ENCODE data around the gene TMEM259.
"Not testable (repeated sequence)": the region's sequence is repeated elsewhere in the genome, so short reads cannot be mapped to it uniquely, and the experiment has no call there.

Gene TMEM259

GRCh38 chr19:1040476-1041271 lies 19.8 kb upstream of the TMEM259 start:
- peak; percentile 87 to 89 for DNase-seq (ENCODE audit: low read depth in 2 of 2)

DNA sequence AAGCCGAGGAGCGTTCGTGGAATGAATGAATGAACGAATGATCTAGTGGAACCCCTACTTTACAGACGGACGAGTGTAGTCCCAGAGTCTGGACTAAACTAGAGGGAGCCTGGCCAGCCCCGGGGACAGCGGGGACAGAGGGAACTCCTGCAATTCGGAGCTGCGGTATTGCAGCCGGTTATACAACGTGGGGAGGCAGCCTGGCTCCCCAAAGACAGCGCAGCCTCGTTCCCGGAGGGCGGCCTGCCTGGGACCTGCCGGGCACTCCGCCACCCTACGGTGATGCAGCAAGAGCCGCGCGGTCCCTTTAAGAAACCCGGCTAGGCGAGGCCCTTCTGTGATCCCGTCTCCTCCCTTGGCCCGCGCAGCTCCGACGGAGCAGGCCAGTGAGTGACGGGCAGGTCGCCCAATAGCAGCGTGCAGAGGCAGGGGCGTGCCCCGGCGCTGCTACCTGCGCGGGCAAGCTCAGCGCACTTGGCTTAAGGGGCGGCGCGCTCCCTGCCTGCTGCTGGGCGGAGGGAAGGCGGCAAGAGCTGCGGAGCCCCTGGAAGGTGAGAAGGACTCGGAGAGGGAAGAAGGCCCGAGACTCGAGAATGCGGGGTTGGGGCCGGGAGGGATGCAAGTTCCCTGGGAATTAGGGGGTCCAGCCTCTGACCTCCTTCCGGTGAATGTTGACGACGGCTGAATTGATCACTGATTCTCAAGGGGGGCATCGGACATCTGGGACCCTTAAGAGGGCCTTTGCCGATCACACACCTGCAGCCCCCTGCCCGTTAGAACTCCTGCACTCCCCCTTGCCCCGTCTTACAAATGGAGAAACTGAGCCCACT lies 18.9 kb upstream of the TMEM259 start, which contains the start of gene ABCA7:
TSS of gene ABCA7 (plus strand) at position 462 of the 830 bp plus-strand sequence. CDS start 1,255 bp downstream, outside the sequence.
- DNase-seq (ENCODE audit: low read depth in 2 of 2) = peak; percentile 99 to 100

DNA sequence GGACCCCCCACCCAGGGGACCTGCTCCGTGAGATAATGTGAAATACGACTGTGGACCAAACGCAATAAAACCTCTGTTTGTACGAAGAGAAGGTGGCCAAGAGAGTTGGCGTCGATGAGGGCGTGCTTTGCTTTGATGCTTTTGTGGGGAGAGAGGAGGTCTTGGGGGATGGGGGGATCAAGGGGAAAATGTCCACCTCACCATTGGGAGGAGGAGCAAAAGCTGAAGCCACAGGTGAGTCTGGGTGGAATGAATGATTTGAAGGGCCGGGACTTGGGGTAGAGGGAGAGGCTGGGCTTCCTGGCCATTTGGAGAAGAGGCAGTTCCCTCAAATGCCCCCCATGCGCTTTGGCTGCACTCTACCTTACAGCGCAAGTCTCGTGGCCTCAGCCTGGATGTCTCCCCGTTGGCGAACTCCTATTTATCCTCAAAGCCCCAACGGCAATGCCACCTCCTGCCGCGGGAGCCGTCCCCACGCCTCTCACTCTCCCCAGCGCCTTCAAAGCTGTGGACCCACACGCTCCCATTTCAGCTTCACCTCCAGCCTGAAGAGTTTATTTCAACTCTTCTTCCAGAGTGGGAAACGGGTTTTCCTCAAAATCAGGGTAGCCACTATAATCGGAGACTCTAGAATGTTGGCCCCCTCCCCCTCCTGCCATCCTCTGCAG lies 18.2 kb upstream of the TMEM259 start:
- no peak for DNase-seq (ENCODE audit: low read depth in 2 of 2)

- no peak for DNase-seq (ENCODE audit: low read depth in 2 of 2)
These were observed 16.7 kb upstream of the TMEM259 start for GRCh38 chr19:1037621-1038064.

- DNase-seq (ENCODE audit: low read depth in 2 of 2) = no peak
These were observed 15.2 kb upstream of the TMEM259 start for GRCh38 chr19:1035998-1036621.

GRCh38 chr19:1032264-1032867 lies 11.4 kb upstream of the TMEM259 start:
- DNase-seq (ENCODE audit: low read depth in 2 of 2) = no peak

DNA sequence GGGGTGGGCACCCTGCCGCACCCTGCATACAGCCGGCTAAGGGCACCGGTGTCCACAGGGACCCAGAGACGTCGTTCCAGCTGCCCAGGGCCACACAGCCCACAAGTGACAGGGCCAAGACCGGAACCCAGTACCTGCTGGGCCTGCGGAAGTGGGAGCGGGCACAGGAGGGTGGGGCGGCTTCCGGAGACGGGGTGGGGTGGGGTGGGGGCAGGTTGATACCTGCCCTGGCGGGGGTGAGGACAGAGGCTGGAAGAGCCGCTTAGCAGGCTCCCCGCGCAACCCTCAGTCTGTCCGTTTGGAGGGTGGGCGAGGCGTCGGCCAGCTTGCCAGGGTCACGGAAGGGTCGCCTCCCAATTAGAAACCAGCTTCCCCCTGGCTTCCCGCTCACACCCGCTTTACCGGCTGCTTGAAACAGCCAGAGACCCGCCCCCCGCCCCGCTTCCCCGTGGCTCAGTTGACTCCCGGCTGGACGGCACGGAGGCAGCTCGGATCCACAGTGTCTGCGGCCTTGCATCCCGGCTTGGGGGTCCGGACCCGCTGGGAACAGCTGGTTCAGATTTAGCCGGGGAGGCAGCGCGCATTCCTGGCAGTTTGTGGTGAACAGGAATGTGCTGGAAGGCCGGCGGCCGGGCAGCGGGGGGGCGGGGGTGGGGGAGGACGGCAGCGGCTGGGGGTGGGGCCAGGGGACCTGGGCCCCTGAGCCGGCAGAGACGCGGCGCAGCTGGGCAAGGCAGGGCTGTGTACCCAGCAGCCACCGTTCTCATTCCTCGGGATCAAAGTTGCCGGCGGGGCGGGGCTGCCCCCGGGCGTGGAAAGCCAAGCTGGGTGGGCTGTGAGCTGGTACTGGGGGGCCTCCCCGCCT lies 7.4 kb upstream of the TMEM259 start:
- DNase-seq (ENCODE audit: low read depth in 2 of 2) = peak in 1 of 2 donors; percentile 27

- DNase-seq (ENCODE audit: low read depth in 2 of 2) = no peak
These were observed 6.7 kb upstream of the TMEM259 start for GRCh38 chr19:1027650-1028061.

DNA sequence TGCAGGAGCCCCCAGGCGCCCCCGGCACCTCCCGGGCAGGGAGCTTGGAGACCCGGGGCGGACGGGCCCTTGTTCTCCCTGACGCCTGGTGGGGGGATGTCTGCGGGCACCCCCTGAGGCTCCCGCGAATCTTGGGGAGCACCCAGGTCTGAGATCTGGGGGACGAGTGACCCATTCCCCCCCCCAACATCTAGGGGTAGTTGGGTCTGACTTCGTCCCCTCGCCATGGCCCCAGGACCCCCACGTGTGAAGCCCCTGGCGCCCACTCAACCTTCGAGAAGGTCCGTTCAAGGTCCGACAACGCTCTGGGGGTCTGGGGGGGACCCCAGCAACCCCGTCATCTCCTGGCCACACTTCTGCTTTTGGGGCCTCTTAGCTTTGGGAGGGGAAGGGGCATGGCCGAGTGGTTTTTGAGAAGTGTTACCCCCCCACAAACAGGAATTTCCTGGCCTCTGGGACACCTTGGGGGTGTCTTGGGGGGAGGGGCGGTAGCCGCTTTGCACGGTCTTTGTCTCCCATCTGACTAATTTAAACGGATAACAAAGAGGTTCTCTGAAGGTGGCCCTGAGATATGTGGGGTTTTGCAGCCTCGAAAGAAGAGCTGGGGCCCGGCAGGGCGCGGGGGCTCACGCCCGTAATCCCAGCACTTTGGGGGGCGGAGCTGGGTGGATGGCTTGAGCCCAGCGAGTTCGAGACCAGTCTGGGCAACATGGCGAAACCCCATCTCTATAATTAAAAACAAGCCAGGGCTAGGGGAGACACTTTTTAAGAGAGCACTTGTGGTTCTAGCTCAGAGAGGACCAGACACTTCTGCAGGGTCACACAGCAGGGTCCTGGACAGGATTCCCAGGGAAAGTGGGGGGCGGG lies 6.1 kb upstream of the TMEM259 start:
- DNase-seq (ENCODE audit: low read depth in 2 of 2) = peak in 1 of 2 donors; percentile 25

DNA sequence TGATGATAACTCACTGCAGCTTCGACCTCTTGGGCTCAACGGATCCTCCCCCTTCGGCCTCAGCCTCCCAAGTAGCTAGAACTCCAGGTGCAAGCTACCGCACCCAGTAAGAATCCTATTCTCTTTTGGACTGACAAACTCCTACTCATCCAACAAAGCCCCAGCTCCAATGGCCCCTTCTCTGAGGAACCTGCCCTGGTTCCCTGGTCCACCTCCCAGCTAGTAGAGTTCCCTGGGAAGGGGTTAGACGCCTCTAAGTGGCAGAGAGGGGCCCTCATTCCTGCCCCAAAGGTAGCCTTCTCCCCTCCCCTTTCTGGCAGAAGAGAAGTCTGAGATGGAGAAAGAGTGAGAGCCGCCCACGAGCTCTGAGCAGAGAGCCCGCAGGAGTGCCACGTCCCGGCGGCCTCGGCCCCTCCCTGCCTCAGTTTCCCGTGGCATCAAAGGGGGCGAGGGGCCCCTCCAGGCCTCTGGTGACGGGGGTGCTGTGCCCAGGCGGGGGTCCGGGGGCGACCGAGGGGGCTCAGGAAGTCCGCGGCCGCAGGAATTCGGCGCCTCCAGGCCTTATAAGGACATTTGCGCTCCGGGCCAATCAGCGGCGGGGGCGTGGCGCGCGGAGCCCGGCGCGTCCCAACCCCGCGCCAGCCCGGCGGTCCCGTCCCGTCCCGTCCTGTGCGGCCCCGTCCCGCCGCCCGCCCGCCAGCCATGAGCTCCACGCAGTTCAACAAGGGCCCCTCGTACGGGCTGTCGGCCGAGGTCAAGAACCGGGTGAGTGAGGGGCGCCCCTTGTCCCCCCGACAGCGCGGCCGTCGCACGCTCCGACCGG lies 5.2 kb upstream of the TMEM259 start, which contains the start of gene CNN2:
TSS of gene CNN2 (plus strand) at position 649 of the 823 bp plus-strand sequence. CDS start at position 703, 54 bp downstream.
- peak; percentile 52 to 59 for DNase-seq (ENCODE audit: low read depth in 2 of 2)

DNA sequence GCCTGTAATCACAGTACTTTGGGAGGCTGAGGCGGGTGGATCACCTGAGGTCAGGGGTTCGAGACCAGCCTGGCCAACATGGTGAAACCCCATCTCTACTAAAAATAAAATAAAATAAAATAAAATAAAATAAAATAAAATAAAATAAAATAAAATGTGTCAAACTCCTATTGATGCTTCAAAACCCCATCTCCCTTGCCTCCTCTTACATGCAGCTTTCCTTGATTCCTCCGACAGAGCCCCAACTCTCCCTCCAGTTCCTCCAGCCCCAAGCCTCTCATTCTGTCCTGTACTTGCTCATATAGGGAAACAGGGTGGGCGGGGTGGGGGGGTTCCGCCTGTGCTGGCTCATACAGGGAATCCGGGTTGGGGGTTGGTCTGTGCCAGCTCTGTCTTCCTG lies 4.2 kb upstream of the TMEM259 start:
- not testable (repeated sequence) for DNase-seq (ENCODE audit: low read depth in 2 of 2)

DNA sequence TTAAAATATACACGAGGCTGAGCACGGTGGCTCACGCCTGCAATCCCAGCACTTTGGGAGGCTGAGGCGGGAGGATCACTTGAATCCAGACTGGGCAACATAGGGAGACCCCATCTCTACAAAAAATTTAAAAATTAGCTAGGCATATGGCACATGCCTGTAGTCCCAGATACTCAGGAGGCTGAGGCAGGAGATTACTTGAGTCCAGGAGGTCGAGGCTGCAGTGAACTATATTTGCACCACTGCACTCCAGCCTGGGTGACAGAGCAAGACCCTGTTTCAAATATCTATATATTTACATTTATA lies 2.9 kb upstream of the TMEM259 start:
- DNase-seq (ENCODE audit: low read depth in 2 of 2) = not testable (repeated sequence)

DNA sequence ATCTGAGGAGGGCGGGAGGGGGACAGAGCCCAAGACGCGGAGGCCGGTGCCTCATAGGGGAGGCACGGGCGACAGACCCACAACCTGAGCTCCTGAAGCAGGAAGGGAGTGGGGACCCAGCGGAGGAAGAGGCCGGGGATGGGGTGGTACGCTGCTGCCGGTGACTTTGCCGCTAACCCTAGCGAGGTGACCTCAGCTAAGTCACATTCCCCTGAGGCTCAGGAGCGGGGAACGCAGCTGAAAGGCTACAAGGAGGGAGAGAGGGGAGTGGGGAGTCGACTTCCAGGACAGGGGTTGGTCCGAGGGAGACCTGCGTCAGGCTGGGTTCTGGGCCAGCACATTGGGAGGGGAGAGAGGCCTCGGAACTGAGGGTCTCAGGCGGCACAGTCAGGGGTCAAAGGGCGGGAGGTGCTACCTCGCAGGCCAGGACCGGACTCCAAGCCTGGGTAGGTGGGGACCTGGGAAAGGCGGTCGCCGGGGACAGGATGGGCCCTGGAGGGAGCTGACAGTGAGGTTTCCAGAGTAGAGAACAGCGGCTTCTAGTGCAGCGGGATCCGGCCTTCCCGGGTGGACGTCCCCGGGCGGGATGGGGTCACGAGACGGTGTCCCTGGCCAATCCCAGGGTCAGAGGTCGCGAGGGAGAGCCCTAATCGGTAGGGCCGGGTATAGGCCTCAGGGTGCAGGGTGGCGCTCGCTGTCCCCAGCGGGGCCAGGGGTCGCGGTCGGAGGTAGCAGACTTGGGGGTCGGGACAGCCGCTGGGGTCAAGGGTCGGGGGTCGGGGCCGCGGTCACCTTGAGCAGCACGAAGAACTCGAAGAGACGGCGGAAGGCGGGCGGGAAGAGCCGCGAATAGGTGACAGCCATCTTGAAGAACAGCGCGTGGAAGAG lies 699 bp downstream of the TMEM259 start:
- DNase-seq (ENCODE audit: low read depth in 2 of 2) = no peak

GRCh38 chr19:1019616-1019961 lies 1.3 kb downstream of the TMEM259 start:
- no peak for DNase-seq (ENCODE audit: low read depth in 2 of 2)

DNA sequence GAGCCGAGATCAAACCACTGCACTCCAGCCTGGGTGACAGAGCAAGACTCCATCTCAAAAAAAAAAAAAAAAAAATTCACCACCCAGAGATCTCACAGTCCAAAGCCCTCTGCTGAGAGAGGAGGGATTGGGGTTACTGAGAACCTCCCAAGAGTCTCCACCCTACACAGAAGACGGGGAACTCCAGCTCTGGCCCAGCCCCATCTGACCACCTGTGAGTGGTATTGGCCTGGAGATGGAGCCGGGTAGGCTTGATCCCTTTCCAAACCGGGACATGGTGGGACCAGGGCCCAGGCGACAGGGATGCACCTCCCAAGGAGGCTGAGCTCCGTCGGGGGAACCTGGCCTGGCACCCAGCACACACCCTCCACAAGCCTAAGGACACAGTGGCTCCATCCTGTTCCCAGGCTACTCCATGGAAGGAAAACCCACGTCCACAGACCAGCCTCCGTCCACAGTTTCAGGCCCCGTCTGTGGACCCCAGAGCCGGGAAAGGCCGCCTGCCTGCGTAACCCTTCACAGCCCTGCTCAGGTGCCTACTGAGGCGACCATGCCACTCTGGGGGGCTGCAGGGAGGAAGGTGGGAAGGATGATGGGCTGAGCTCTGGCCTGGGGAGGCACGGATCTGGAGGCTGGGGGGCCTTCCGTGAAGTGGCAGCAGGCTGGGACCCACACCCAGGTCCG lies 1.8 kb downstream of the TMEM259 start:
- no peak for DNase-seq (ENCODE audit: low read depth in 2 of 2)

GRCh38 chr19:1018393-1018792 lies 2.5 kb downstream of the TMEM259 start:
- no peak for DNase-seq (ENCODE audit: low read depth in 2 of 2)

DNA sequence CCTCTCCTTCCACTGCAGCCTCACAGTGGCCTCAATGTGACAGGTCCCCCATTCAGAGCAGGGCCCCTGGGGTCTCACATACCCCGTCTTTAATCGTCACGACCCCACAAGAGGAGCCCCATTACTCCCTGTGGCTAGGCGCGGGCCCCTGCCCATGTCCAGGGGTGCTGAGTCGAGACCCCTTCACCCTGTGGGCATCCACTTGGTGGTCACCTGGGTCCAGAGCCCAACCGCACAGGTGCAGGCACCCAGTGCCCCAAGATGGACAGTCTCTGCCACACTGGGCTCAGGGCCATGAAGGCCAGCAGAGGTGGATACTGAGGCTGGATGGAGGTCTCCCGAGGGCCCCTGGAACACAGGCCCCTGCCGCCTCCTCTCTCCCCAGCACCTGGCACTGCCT lies 3.0 kb downstream of the TMEM259 start:
- DNase-seq (ENCODE audit: low read depth in 2 of 2) = no peak

All from stimulated activated CD8-positive, alpha-beta memory T cell treated with anti-CD3 and anti-CD28 coated beads, Interleukin-15, amount 100 ng/mL, for 48 hours (primary cell).